ENCODE results near the gene TIMP2. TPM values are rescaled to one million over a fixed set of nuclear protein-coding genes. Genes with fewer than 3 reads are reported as not detected.

The TIMP2 gene
- polyA plus RNA-seq, 1 donor from 2014 or later = 25.6 TPM

- H3K79me2 ChIP-seq (replicated peaks; ENCODE audit: insufficient read depth, low read length) = no peaks in the 10 kb centered on the region
- no peaks in the 10 kb centered on the region for H3K9me2 ChIP-seq (ENCODE audit: insufficient read depth, low read length)
- H3K27ac ChIP-seq (ENCODE audit: low read length) = no peak overlapping the region
- H3K27me3 ChIP-seq (ENCODE audit: insufficient read depth, low read depth, low read length) = no peaks in the 10 kb centered on the region
- H3K9me3 ChIP-seq (ENCODE audit: low read length) = no peaks in the 10 kb centered on the region
- H3K4me3 ChIP-seq (ENCODE audit: low read length) = no peak overlapping the region
- H3F3A ChIP-seq (ENCODE audit: insufficient read depth, low read length, poor library complexity, severe bottlenecking) = no peaks in the 10 kb centered on the region
- TF ChIP-seq EZH2 (IDR thresholded peaks at IDR 0.05; ENCODE audit: borderline replicate concordance, insufficient read depth, low read length, poor library complexity, severe bottlenecking) (no peak), POLR2AphosphoS5 (IDR thresholded peaks at IDR 0.05) (no peak), MXI1 (conservative IDR thresholded peaks at IDR 0.05; ENCODE audit: poor library complexity, severe bottlenecking) (no peak), RAD21 (conservative IDR thresholded peaks at IDR 0.05) (no peak), REST (IDR thresholded peaks at IDR 0.05; ENCODE audit: borderline replicate concordance) (no peak), TAF1 (IDR thresholded peaks at IDR 0.05; ENCODE audit: low read depth) (no peak), SMC3 (conservative IDR thresholded peaks at IDR 0.05; ENCODE audit: poor library complexity) (no peak), CTCF (IDR thresholded peaks at IDR 0.05; ENCODE audit: poor library complexity, severe bottlenecking) (no peak), EP300 (conservative IDR thresholded peaks at IDR 0.05; ENCODE audit: poor library complexity, severe bottlenecking) (no peak)
- H3K4me2 ChIP-seq (ENCODE audit: low read length) = no peak overlapping the region
- H3K36me3 ChIP-seq (ENCODE audit: insufficient read depth, low read length) = no peaks in the 10 kb centered on the region
- no peak overlapping the region for H3K9ac ChIP-seq (ENCODE audit: low read length)
- no peaks in the 10 kb centered on the region for H4K20me1 ChIP-seq (ENCODE audit: insufficient read depth)
- H2AFZ ChIP-seq (ENCODE audit: low read depth, low read length) = no peak overlapping the region
These were observed 78.1 kb downstream of the TIMP2 start for GRCh38 chr17:78847052-78847451.

- H3K9ac ChIP-seq (ENCODE audit: low read length) = no peak overlapping the region
- no peak overlapping the region for H3K4me2 ChIP-seq (ENCODE audit: low read length)
- H3F3A ChIP-seq (ENCODE audit: insufficient read depth, low read length, poor library complexity, severe bottlenecking) = no peaks in the 10 kb centered on the region
- TF ChIP-seq CTCF (IDR thresholded peaks at IDR 0.05; ENCODE audit: poor library complexity, severe bottlenecking) = no peak
- H3K4me3 ChIP-seq (ENCODE audit: low read length) = no peak overlapping the region
- peaks cover 3% of the 10 kb centered on the region for H3K79me2 ChIP-seq (replicated peaks; ENCODE audit: insufficient read depth, low read length)
- H4K20me1 ChIP-seq (ENCODE audit: insufficient read depth) = no peaks in the 10 kb centered on the region
- H3K36me3 ChIP-seq (ENCODE audit: insufficient read depth, low read length) = no peaks in the 10 kb centered on the region
- no peak overlapping the region for H3K27ac ChIP-seq (ENCODE audit: low read length)
- no peaks in the 10 kb centered on the region for H3K27me3 ChIP-seq (ENCODE audit: insufficient read depth, low read depth, low read length)
- no peaks in the 10 kb centered on the region for H3K9me2 ChIP-seq (ENCODE audit: insufficient read depth, low read length)
- H2AFZ ChIP-seq (ENCODE audit: low read depth, low read length) = no peak overlapping the region
- no peaks in the 10 kb centered on the region for H3K9me3 ChIP-seq (ENCODE audit: low read length)
These were observed 80.7 kb downstream of the TIMP2 start for GRCh38 chr17:78844301-78845005.
